Upper lobe of left lung (tissue), 4 donors: ENCODE data around the gene PLCE1.

Experiments used
- EP300 ChIP-seq, 4 donors: sonication (generic); formaldehyde crosslinking; IDR thresholded peaks; one replicate each; pipeline ENCODE4 v1.5.1; 2017; ENCODE audit warnings: antibody characterized with exemption in 4 of 4, control low read depth in 2 of 4
- POLR2A ChIP-seq, 4 donors: fragments of 450-650 bp; IDR thresholded peaks; one replicate each; pipeline ENCODE4 v1.5.1; 2016 to 2017; ENCODE audit warnings: antibody characterized with exemption in 4 of 4, mild to moderate bottlenecking in 2 of 4
- TF ChIP-seq, protein P1 (sequence below), 6 experiments: fragments of 450-650 bp in 4 of 6; fragments of 200-600 bp in 2 of 6; sonication (generic) in 2 of 6; IDR thresholded peaks; one replicate each; pipeline ENCODE4 v1.5.1; 2016 to 2019; ENCODE audit warnings: antibody characterized with exemption in 6 of 6

DNA sequence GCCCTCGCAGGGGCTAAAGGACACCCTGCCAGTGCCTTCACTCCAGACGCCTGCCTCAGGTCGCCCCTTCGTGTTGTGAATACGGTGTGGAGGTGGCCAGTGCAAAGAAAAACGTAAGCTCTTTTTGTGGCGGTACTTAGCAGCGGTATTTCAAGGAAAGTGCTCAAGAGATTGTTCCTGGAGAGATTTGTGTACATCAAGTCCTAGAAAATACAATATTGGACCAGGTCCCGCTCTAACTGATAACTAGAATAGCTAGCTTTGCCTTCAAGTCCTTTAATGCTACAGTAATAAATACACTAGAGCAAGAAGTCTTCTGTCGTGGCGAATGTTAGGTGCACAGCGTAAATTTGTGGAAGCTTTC is 689 bp downstream of the PLCE1 start:
- TF ChIP-seq POLR2A (IDR thresholded peaks at IDR 0.05): no peak
- TF ChIP-seq, protein P1, sequence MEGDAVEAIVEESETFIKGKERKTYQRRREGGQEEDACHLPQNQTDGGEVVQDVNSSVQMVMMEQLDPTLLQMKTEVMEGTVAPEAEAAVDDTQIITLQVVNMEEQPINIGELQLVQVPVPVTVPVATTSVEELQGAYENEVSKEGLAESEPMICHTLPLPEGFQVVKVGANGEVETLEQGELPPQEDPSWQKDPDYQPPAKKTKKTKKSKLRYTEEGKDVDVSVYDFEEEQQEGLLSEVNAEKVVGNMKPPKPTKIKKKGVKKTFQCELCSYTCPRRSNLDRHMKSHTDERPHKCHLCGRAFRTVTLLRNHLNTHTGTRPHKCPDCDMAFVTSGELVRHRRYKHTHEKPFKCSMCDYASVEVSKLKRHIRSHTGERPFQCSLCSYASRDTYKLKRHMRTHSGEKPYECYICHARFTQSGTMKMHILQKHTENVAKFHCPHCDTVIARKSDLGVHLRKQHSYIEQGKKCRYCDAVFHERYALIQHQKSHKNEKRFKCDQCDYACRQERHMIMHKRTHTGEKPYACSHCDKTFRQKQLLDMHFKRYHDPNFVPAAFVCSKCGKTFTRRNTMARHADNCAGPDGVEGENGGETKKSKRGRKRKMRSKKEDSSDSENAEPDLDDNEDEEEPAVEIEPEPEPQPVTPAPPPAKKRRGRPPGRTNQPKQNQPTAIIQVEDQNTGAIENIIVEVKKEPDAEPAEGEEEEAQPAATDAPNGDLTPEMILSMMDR (IDR thresholded peaks at IDR 0.05): no peak
- TF ChIP-seq EP300 (IDR thresholded peaks at IDR 0.05): no peak
